Mucosa of rectum (tissue), 2 donors: ENCODE data around the gene DIS3L2.

Experiments used
- H3K27ac ChIP-seq, 2 donors: one replicate each; pipeline ENCODE4 v1.7.0; 2013; ENCODE audit warnings: inconsistent platforms in 2 of 2, low read depth in 2 of 2, low read length in 2 of 2
- H3K27me3 ChIP-seq, 2 donors: one replicate each; pipeline ENCODE4 v1.7.0; 2013; ENCODE audit warnings: low read length in 2 of 2; ENCODE audit not compliant: control insufficient read depth in 2 of 2, insufficient read depth in 2 of 2
- H3K36me3 ChIP-seq, 2 donors: one replicate each; pipeline ENCODE4 v1.7.0; 2013; ENCODE audit warnings: low read length in 2 of 2; ENCODE audit not compliant: control insufficient read depth in 2 of 2, insufficient read depth in 2 of 2
- H3K4me1 ChIP-seq, 2 donors: one replicate each; pipeline ENCODE4 v1.7.0; 2013; ENCODE audit warnings: low read length in 2 of 2, mild to moderate bottlenecking in 1 of 2; ENCODE audit not compliant: control insufficient read depth in 2 of 2, insufficient read depth in 2 of 2
- H3K4me3 ChIP-seq, 2 donors: one replicate each; pipeline ENCODE4 v1.7.0; 2013; ENCODE audit warnings: low read length in 2 of 2
- H3K9ac ChIP-seq, 2 donors: one replicate each; pipeline ENCODE4 v1.7.0; 2013; ENCODE audit warnings: low read length in 2 of 2, low read depth in 1 of 2, mild to moderate bottlenecking in 1 of 2
- H3K9me3 ChIP-seq, 2 donors: one replicate each; pipeline ENCODE4 v1.7.0; 2013; ENCODE audit warnings: low read length in 2 of 2; ENCODE audit not compliant: control insufficient read depth in 2 of 2
- donor health status: healthy.
- donor health status: Normal muscosa, but diverticular disease.

Gene DIS3L2

GRCh38 chr2:232242316-232242715 lies 280.8 kb downstream of the DIS3L2 start:
- Histone ChIP-seq H3K4me3 (no peak overlapping the region), H3K27me3 (no peaks in the 10 kb centered on the region), H3K27ac (no peak overlapping the region), H3K36me3 (peaks cover 3 to 17% of the 10 kb centered on the region in 2 donors), H3K9me3 (no peaks in the 10 kb centered on the region), H3K4me1 (no peaks in the 10 kb centered on the region), H3K9ac (no peak overlapping the region)

GRCh38 chr2:232245111-232245510 lies 283.6 kb downstream of the DIS3L2 start:
- Histone ChIP-seq H3K36me3 (peaks cover 7 to 9% of the 10 kb centered on the region in 2 donors), H3K4me3 (no peak overlapping the region)

GRCh38 chr2:232246245-232246644 lies 284.7 kb downstream of the DIS3L2 start:
- H3K9ac ChIP-seq, result no peak overlapping the region
- no peak overlapping the region for H3K27ac ChIP-seq
- H3K36me3 ChIP-seq, result peaks cover 7 to 9% of the 10 kb centered on the region in 2 donors
- no peaks in the 10 kb centered on the region for H3K9me3 ChIP-seq
- no peaks in the 10 kb centered on the region for H3K4me1 ChIP-seq
- no peaks in the 10 kb centered on the region for H3K27me3 ChIP-seq
- no peak overlapping the region for H3K4me3 ChIP-seq

More at GRCh38 chr2:232245111-232245510, 283.6 kb downstream of the DIS3L2 start:
- no peaks in the 10 kb centered on the region for H3K4me1 ChIP-seq
- no peaks in the 10 kb centered on the region for H3K9me3 ChIP-seq
- no peak overlapping the region for H3K9ac ChIP-seq
- H3K27me3 ChIP-seq, result no peaks in the 10 kb centered on the region
- no peak overlapping the region for H3K27ac ChIP-seq

GRCh38 chr2:232249096-232249495 lies 287.6 kb downstream of the DIS3L2 start:
- Histone ChIP-seq H3K36me3 (peaks cover 3 to 14% of the 10 kb centered on the region in 2 donors), H3K4me1 (no peaks in the 10 kb centered on the region), H3K27me3 (no peaks in the 10 kb centered on the region), H3K9ac (no peak overlapping the region), H3K4me3 (no peak overlapping the region), H3K9me3 (no peaks in the 10 kb centered on the region), H3K27ac (no peak overlapping the region)

GRCh38 chr2:232250246-232251175 lies 289.0 kb downstream of the DIS3L2 start:
- H3K27me3 ChIP-seq, result no peaks in the 10 kb centered on the region
- H3K4me1 ChIP-seq, result no peaks in the 10 kb centered on the region
- H3K9ac ChIP-seq, result no peak overlapping the region
- no peak overlapping the region for H3K27ac ChIP-seq
- H3K4me3 ChIP-seq, result no peak overlapping the region
- peaks cover 3 to 14% of the 10 kb centered on the region in 2 donors for H3K36me3 ChIP-seq
- H3K9me3 ChIP-seq, result no peaks in the 10 kb centered on the region

- no peak overlapping the region for H3K4me3 ChIP-seq
- H3K9me3 ChIP-seq, result no peaks in the 10 kb centered on the region
- H3K36me3 ChIP-seq, result peaks cover 0 to 5% of the 10 kb centered on the region in 2 donors
- no peaks in the 10 kb centered on the region for H3K27me3 ChIP-seq
- H3K27ac ChIP-seq, result no peak overlapping the region
- H3K4me1 ChIP-seq, result no peaks in the 10 kb centered on the region
- H3K9ac ChIP-seq, result no peak overlapping the region
Measured at GRCh38 chr2:232255033-232255432, 293.5 kb downstream of the DIS3L2 start.

GRCh38 chr2:232260075-232260474 lies 298.6 kb downstream of the DIS3L2 start:
- no peak overlapping the region for H3K4me3 ChIP-seq
- no peaks in the 10 kb centered on the region for H3K9me3 ChIP-seq
- H3K9ac ChIP-seq, result no peak overlapping the region
- H3K27ac ChIP-seq, result no peak overlapping the region
- no peaks in the 10 kb centered on the region for H3K27me3 ChIP-seq
- H3K36me3 ChIP-seq, result peaks cover 27 to 30% of the 10 kb centered on the region in 2 donors
- H3K4me1 ChIP-seq, result no peaks in the 10 kb centered on the region

GRCh38 chr2:232261776-232262175 lies 300.3 kb downstream of the DIS3L2 start:
- Histone ChIP-seq H3K27me3 (no peaks in the 10 kb centered on the region), H3K36me3 (peaks cover 35 to 37% of the 10 kb centered on the region in 2 donors), H3K27ac (no peak overlapping the region), H3K9me3 (no peaks in the 10 kb centered on the region), H3K4me3 (no peak overlapping the region), H3K9ac (no peak overlapping the region), H3K4me1 (no peaks in the 10 kb centered on the region)

GRCh38 chr2:232263295-232263694 lies 301.8 kb downstream of the DIS3L2 start:
- no peak overlapping the region for H3K27ac ChIP-seq
- no peaks in the 10 kb centered on the region for H3K9me3 ChIP-seq

GRCh38 chr2:232264081-232264480 lies 302.6 kb downstream of the DIS3L2 start:
- Histone ChIP-seq H3K27me3 (no peaks in the 10 kb centered on the region), H3K9ac (no peak overlapping the region), H3K36me3 (peaks cover 37 to 42% of the 10 kb centered on the region in 2 donors), H3K27ac (no peak overlapping the region), H3K4me3 (no peak overlapping the region), H3K9me3 (no peaks in the 10 kb centered on the region), H3K4me1 (no peaks in the 10 kb centered on the region)

More at GRCh38 chr2:232263295-232263694, 301.8 kb downstream of the DIS3L2 start:
- H3K4me3 ChIP-seq, result no peak overlapping the region
- peaks cover 37 to 42% of the 10 kb centered on the region in 2 donors for H3K36me3 ChIP-seq
- no peak overlapping the region for H3K9ac ChIP-seq
- no peaks in the 10 kb centered on the region for H3K27me3 ChIP-seq
- H3K4me1 ChIP-seq, result no peaks in the 10 kb centered on the region
